Astrocyte of the cerebellum (primary cell): ENCODE data around the gene LIMS1.

ENCODE experiments used
- DNase-seq: peaks from one replicate; pipeline ENCODE4 v3.0.0-alpha.2; 2011; ENCODE audit warnings: low read depth
- H3K4me3 ChIP-seq: 2 replicates; pipeline ENCODE4 v1.5.1; 2011; ENCODE audit warnings: mild to moderate bottlenecking, low read depth, low read length, moderate library complexity
- in situ Hi-C: cut with HindIII; loops from 2 replicates; pipeline ENCODE4 v1.10.0; 2017; ENCODE audit warnings: low sequenced_read_pairs
- TF ChIP-seq, protein P1 (sequence below): IDR thresholded peaks from 2 replicates; pipeline ENCODE4 v1.5.1; 2012; ENCODE audit warnings: low read length, low read depth, moderate library complexity, mild to moderate bottlenecking; ENCODE audit errors: missing control alignments

Gene LIMS1

GRCh38 chr2:108604196-108604595, 69.9 kb downstream of the LIMS1 start:
- H3K4me3 ChIP-seq = no peak overlapping the region
- no peak for DNase-seq
- TF ChIP-seq, protein P1, sequence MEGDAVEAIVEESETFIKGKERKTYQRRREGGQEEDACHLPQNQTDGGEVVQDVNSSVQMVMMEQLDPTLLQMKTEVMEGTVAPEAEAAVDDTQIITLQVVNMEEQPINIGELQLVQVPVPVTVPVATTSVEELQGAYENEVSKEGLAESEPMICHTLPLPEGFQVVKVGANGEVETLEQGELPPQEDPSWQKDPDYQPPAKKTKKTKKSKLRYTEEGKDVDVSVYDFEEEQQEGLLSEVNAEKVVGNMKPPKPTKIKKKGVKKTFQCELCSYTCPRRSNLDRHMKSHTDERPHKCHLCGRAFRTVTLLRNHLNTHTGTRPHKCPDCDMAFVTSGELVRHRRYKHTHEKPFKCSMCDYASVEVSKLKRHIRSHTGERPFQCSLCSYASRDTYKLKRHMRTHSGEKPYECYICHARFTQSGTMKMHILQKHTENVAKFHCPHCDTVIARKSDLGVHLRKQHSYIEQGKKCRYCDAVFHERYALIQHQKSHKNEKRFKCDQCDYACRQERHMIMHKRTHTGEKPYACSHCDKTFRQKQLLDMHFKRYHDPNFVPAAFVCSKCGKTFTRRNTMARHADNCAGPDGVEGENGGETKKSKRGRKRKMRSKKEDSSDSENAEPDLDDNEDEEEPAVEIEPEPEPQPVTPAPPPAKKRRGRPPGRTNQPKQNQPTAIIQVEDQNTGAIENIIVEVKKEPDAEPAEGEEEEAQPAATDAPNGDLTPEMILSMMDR = no peak
- in situ Hi-C loops = no loop called here

DNA sequence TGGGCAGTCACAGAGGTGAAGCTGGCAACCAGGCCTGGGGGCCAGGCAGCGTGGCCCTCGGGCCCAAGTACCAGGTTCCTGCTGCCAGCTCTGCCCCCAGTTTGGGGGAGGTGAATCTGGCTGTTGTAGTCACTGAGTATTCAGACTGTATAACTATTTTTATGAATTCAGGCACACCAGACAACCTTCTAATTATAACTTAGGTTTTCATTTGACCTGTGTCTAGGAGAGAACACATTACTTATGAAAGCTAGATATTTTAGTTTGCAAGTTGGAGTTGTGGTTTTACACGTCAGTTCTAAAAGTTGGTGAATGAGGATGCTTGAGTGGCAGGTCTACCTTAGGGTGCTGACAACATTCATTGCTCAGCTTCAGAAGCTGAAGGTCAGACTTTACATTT, 71.7 kb downstream of the LIMS1 start:
- TF ChIP-seq, protein P1 = no peak
- in situ Hi-C loops = no loop called here
- DNase-seq = no peak
- H3K4me3 ChIP-seq = no peak overlapping the region

DNA sequence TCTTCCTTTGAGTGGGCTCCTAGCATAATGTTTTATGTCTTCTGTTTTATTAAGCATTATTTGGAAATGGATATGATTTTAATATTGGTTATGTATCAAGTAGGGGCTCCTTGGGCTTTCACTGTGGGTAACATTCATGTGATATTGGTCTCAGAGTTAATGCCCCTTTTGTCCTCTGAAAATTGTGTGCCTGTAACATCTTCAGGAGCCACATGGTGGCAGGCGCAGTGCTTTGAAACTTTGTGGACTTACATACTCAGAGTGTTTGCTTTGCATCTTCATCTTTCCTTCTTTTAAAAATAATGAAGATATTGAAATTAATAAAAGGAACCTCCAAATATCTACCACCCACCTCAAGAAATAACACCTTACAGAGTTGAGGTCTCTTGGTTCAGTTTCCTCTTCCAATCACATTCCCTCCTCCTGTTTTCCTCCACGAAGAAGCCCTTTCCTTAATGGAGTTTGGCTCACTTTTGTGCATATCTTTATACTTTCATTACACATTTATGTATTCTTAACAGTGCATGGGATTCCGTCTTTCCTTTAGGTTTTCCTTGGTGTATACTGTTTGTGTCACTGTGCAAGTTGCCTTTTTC, 73.5 kb downstream of the LIMS1 start:
- in situ Hi-C loops = no loop called here
- no peak for DNase-seq
- TF ChIP-seq, protein P1 = peak; percentile 70

DNA sequence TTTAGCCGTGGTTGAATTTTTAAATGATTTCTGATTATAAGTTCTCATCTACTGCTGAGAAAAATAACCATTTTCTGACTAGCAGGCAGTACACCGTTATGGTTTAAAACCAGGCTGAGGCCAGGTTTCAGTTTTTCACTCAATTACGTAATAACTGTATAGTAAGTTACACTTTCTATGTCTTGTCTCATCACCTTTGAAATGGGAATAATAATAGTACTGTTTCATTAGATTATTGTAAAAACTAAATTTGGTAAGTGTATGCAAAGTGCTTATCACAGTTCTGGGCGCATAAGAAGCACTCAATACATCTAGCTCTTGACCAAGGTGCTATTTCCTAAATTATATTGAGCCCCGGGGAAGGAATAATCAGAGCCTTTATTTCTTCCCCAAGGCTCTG, 76.8 kb downstream of the LIMS1 start:
- H3K4me3 ChIP-seq = no peak overlapping the region
- in situ Hi-C loops = no loop called here
- TF ChIP-seq, protein P1 = no peak
- DNase-seq = no peak

More for the DNA sequence above, 73.5 kb downstream of the LIMS1 start:
- no peak overlapping the region for H3K4me3 ChIP-seq

GRCh38 chr2:108612153-108612513, 77.9 kb downstream of the LIMS1 start:
- H3K4me3 ChIP-seq = no peak overlapping the region
- DNase-seq = no peak
- TF ChIP-seq, protein P1 = no peak
- in situ Hi-C loops = no loop called here

DNA sequence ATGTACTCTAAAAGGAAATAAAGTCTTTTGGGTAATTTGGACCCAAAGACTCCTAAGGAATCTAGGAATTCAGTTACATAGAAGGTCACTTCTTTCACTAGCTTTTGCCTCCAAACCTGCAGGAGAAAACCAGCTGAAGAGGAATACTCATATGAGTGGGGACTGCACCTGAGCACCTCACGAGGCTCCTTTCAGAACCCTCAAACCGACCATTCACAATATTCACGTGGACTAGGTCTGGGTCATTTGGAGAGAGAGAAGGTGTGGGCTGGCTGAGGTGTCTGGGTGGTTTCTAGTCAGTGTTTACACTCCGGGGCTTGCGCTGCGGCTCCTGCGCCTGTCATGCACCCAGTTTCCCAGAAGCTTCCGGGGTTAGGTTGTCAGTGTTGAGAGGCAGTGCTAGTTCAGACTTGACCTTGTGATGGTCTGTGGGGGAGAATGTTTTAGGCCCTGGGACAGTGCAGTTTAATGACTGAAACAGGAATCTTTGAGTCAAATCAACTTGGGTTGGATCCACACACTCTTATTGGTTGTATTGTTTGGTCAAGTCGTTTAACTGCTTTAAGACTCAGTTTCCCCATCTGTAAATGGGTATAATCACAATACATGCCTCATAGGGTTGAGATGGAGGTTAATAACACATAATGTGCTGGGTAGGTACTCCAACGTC, 78.4 kb downstream of the LIMS1 start:
- in situ Hi-C loops = no loop called here
- DNase-seq = no peak

More for the DNA sequence above, 78.4 kb downstream of the LIMS1 start:
- TF ChIP-seq, protein P1 = no peak
- no peak overlapping the region for H3K4me3 ChIP-seq
